ENCODE measurements around the gene B9D1.

GRCh38 chr17:19327031-19327783, 35.3 kb downstream of the B9D1 start:
- TF ChIP-seq EZH2phosphoT487 (IDR thresholded peaks at IDR 0.05; ENCODE audit: borderline replicate concordance, low read length) (no peak), EZH2 (IDR thresholded peaks at IDR 0.05; ENCODE audit: low read length, unreplicated experiment) (no peak), CTCF (conservative IDR thresholded peaks at IDR 0.05; ENCODE audit: low read depth, low read length) (no peak; the same call in 1 of the 2 replicates)

All from PC-3 (cell line).